ENCODE data around the gene ECM2.

ECM2 gene

DNA sequence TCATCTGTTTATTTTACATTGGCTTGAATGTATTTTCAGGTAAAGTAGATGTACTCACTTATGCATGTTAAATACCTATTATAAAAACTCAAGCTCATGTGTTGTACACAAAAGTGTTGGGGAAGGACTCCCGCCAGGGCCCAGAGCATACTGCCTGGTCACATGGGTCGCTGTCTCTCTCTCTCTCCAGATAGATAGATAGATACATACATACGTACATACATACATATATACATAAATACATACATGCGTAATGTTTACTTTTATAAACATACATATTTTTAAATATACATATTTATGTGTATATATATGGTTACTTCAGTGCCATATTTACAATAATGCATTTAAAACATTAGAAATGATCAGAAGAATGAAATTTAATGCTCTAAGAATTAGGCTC is 78.2 kb downstream of the ECM2 start:
- DNase-seq = no peak

DNA sequence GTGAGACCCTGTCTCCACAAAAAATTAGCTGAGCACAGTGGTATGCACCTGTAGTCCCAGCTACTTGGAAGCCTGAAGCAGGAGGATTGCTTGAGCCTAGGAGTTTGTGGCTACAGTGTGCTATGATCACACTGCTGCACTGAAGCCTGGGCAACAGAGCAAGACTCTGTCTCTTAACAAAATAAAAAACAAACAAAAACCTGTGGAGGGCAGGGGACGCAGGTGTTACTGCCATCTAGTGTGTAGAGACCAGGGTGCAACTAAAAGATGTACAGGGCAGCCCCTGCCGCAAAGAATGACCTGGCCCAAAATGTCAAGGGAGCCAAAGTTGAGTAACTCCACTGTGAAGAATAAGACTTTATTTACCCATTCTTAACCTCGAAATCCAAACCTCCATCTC is 80.6 kb downstream of the ECM2 start:
- DNase-seq = no peak

DNA sequence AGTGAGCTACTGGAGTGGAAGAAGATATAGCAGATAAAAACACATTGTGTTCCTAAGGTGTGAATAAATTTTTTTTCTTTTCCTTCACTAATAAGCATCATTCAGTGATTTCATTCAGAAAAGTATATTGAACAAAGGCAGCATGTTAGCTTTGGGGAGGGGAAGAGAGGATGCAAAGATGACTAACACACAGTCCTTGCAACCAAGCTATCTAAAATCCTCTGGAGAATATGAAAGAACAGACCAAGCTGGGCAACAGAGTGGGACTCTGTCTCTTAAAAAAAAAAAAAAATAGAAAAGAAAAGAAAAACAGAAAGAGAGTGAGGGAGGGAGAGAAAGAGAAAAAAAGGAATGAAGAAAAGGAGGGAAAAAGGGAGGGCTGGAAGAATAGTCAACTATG is 89.3 kb downstream of the ECM2 start:
- no peak for DNase-seq
